H1 (cell line): ENCODE measurements around the gene ASTN2. TPM values are rescaled to one million over a fixed set of nuclear protein-coding genes. Genes with fewer than 3 reads are reported as not detected.

Experiments used
- CTCF ChIA-PET: fragments of 300-600 bp; sonication (Branson Sonifier 250); formaldehyde crosslinking; loops from one replicate; lab custom pipeline; 2021; ENCODE audit not compliant: partially characterized antibody; lab: Charles Lee
- POLR2A ChIA-PET: fragments of 300-600 bp; sonication (Branson Sonifier 250); formaldehyde crosslinking; loops from one replicate; lab custom pipeline; 2021; ENCODE audit warnings: inconsistent platforms; ENCODE audit not compliant: partially characterized antibody; lab: Charles Lee
- DNase-seq, 2 experiments: peaks; one replicate each; pipeline versions ENCODE4 v3.0.0 to v3.0.0-alpha.2; 2010 to 2022; ENCODE audit warnings: low spot score in 2 of 2, low read depth in 1 of 2, mixed read lengths in 1 of 2
- FAIRE-seq: peaks from 2 replicates; lab custom pipeline; 2011; peaks lifted over from hg19 to GRCh38; lab: Jason Lieb, UNC
- H2AFZ ChIP-seq: 2 replicates; pipeline ENCODE4 v1.8.1; 2012; ENCODE audit warnings: low read length, inconsistent platforms
- H2AK5ac ChIP-seq: 2 replicates; pipeline ENCODE4 v1.6.1; 2013; ENCODE audit warnings: low read depth, low read length
- H2BK120ac ChIP-seq: replicated peaks from 2 replicates; pipeline ENCODE3; 2013; ENCODE audit warnings: low read depth, low read length, inconsistent platforms
- H2BK12ac ChIP-seq: 2 replicates; pipeline ENCODE4 v1.6.1; 2013; ENCODE audit warnings: low read depth, low read length
- H2BK15ac ChIP-seq: 2 replicates; pipeline ENCODE4 v1.6.1; 2013; ENCODE audit warnings: low read length
- H2BK20ac ChIP-seq: 2 replicates; pipeline ENCODE4 v1.6.1; 2013; ENCODE audit warnings: low read length
- H2BK5ac ChIP-seq: 2 replicates; pipeline ENCODE4 v1.6.1; 2013; ENCODE audit warnings: low read depth, low read length
- H3K14ac ChIP-seq: 2 replicates; pipeline ENCODE4 v1.6.1; 2013; ENCODE audit warnings: inconsistent platforms; ENCODE audit not compliant: insufficient read length
- H3K18ac ChIP-seq: 2 replicates; pipeline ENCODE4 v1.6.1; 2013; ENCODE audit warnings: low read length; ENCODE audit errors: extremely low read depth
- H3K23ac ChIP-seq: 2 replicates; pipeline ENCODE4 v1.6.1; 2013; ENCODE audit warnings: inconsistent platforms; ENCODE audit not compliant: insufficient read length
- H3K23me2 ChIP-seq: 2 replicates; pipeline ENCODE4 v1.6.1; 2013; ENCODE audit warnings: low read depth, low read length
- H3K27ac ChIP-seq: 2 replicates; pipeline ENCODE4 v1.6.1; 2011; ENCODE audit warnings: low read depth, low read length, inconsistent platforms
- H3K27me3 ChIP-seq, 4 experiments: replicated peaks in 1 of 4; 1 replicate in 1 of 4; 2 replicates in 3 of 4; pipeline versions ENCODE4 v1.6.1 to v1.8.1; 2011 to 2013; ENCODE audit warnings: low read length in 3 of 4, mild to moderate bottlenecking in 3 of 4, inconsistent platforms in 2 of 4, mixed read lengths in 2 of 4, moderate library complexity in 1 of 4; ENCODE audit not compliant: control insufficient read depth in 3 of 4, insufficient read depth in 3 of 4; ENCODE audit errors: extremely low read depth in 1 of 4
- H3K36me3 ChIP-seq, 4 experiments: 2 replicates each; pipeline versions ENCODE4 v1.6.1 to v1.8.1; 2011 to 2013; ENCODE audit warnings: mild to moderate bottlenecking in 4 of 4, low read length in 3 of 4, moderate library complexity in 2 of 4, control low read depth in 1 of 4, inconsistent platforms in 1 of 4; ENCODE audit not compliant: insufficient read depth in 4 of 4, control insufficient read depth in 2 of 4
- H3K4ac ChIP-seq: replicated peaks from 2 replicates; pipeline ENCODE3; 2013; ENCODE audit warnings: low read length, low read depth, mixed read lengths, inconsistent platforms; ENCODE audit not compliant: insufficient read length
- H3K4me1 ChIP-seq, 4 experiments: replicated peaks in 1 of 4; 1 replicate in 1 of 4; 2 replicates in 3 of 4; pipeline versions ENCODE4 v1.6.1 to v1.8.1; 2011 to 2013; ENCODE audit warnings: low read length in 3 of 4, inconsistent platforms in 2 of 4, mixed read lengths in 1 of 4; ENCODE audit not compliant: insufficient read depth in 4 of 4, control insufficient read depth in 3 of 4
- H3K4me2 ChIP-seq, 2 experiments: 2 replicates each; pipeline versions ENCODE4 v1.6.1 to v1.8.1; 2011 to 2013; ENCODE audit warnings: low read depth in 2 of 2, low read length in 2 of 2, control low read depth in 1 of 2, inconsistent platforms in 1 of 2, mild to moderate bottlenecking in 1 of 2; ENCODE audit not compliant: insufficient read depth in 1 of 2
- H3K4me3 ChIP-seq, 4 experiments: fragments of 200-600, 300-600 bp in 1 of 4; sonication (generic), shearing (Covaris generic), sonication (Bioruptor Twin) in 1 of 4; 2 replicates each; pipeline versions ENCODE4 v1.5.1 to v1.8.1; 2011 to 2016; ENCODE audit warnings: low read length in 4 of 4, low read depth in 3 of 4, control low read depth in 2 of 4, inconsistent platforms in 2 of 4, mild to moderate bottlenecking in 2 of 4, mixed read lengths in 1 of 4, moderate library complexity in 1 of 4; ENCODE audit not compliant: insufficient read depth in 2 of 4; ENCODE audit errors: extremely low read depth in 1 of 4
- H3K56ac ChIP-seq: replicated peaks from 2 replicates; pipeline ENCODE3; 2013; ENCODE audit warnings: low read depth, mild to moderate bottlenecking, mixed read lengths, low read length, inconsistent platforms; ENCODE audit not compliant: insufficient read length
- H3K79me1 ChIP-seq: 2 replicates; pipeline ENCODE4 v1.6.1; 2013; ENCODE audit warnings: low read depth, low read length, control low read depth
- H3K79me2 ChIP-seq, 2 experiments: 2 replicates each; pipeline versions ENCODE4 v1.6.1 to v1.8.1; 2012 to 2013; ENCODE audit warnings: low read length in 2 of 2, mild to moderate bottlenecking in 2 of 2, inconsistent platforms in 1 of 2; ENCODE audit not compliant: insufficient read depth in 2 of 2, control insufficient read depth in 1 of 2
- H3K9ac ChIP-seq, 4 experiments: replicated peaks in 1 of 4; 1 replicate in 1 of 4; 2 replicates in 3 of 4; pipeline versions ENCODE4 v1.6.1 to v1.8.1; 2011 to 2013; ENCODE audit warnings: low read depth in 3 of 4, low read length in 3 of 4, control low read depth in 2 of 4, mild to moderate bottlenecking in 2 of 4, moderate library complexity in 2 of 4, inconsistent platforms in 1 of 4; ENCODE audit errors: extremely low read depth in 1 of 4
- H3K9me3 ChIP-seq, 2 experiments: 2 replicates each; pipeline versions ENCODE4 v1.6.1 to v1.8.1; 2012 to 2013; ENCODE audit warnings: mild to moderate bottlenecking in 2 of 2, moderate library complexity in 2 of 2, control low read depth in 1 of 2, inconsistent platforms in 1 of 2, low read depth in 1 of 2, low read length in 1 of 2, mixed read lengths in 1 of 2; ENCODE audit not compliant: insufficient read depth in 2 of 2
- H4K20me1 ChIP-seq, 2 experiments: replicated peaks in 1 of 2; 2 replicates each; pipeline versions ENCODE3 to v1.8.1; 2011 to 2013; ENCODE audit warnings: inconsistent platforms in 2 of 2, low read length in 2 of 2, mild to moderate bottlenecking in 1 of 2; ENCODE audit not compliant: insufficient read depth in 2 of 2, control insufficient read depth in 1 of 2
- H4K5ac ChIP-seq: 2 replicates; pipeline ENCODE4 v1.6.1; 2013; ENCODE audit warnings: low read length, low read depth, mixed read lengths, inconsistent platforms; ENCODE audit not compliant: insufficient read length
- H4K8ac ChIP-seq: 2 replicates; pipeline ENCODE4 v1.8.0; 2013; ENCODE audit warnings: mild to moderate bottlenecking, moderate library complexity, low read length, inconsistent platforms; ENCODE audit not compliant: insufficient read depth; ENCODE audit errors: extremely low read depth
- H4K91ac ChIP-seq: replicated peaks from 2 replicates; pipeline ENCODE3; 2013; ENCODE audit warnings: low read length, mixed read lengths, inconsistent platforms; ENCODE audit not compliant: insufficient read length
- BRCA1 ChIP-seq: IDR thresholded peaks from 2 replicates; pipeline ENCODE4 v1.6.1; 2012; ENCODE audit warnings: low read depth, low read length, improper control_type of control experiment
- CHD2 ChIP-seq: IDR thresholded peaks from 2 replicates; pipeline ENCODE4 v1.6.1; 2012; ENCODE audit warnings: low read length, improper control_type of control experiment
- CREB1 ChIP-seq: IDR thresholded peaks from 2 replicates; pipeline ENCODE4 v1.6.1; 2012; ENCODE audit warnings: inconsistent platforms
- EP300 ChIP-seq, 2 experiments: IDR thresholded peaks; 1 replicate in 1 of 2; 2 replicates in 1 of 2; pipeline ENCODE4 v1.6.1; 2011 to 2012; ENCODE audit warnings: low read depth in 2 of 2, low read length in 2 of 2, mild to moderate bottlenecking in 2 of 2, borderline replicate concordance in 1 of 2, inconsistent platforms in 1 of 2, moderate library complexity in 1 of 2
- GABPA ChIP-seq: IDR thresholded peaks from 2 replicates; pipeline ENCODE4 v1.6.1; 2011; ENCODE audit warnings: mild to moderate bottlenecking, low read length, moderate library complexity, borderline replicate concordance; ENCODE audit not compliant: insufficient read depth
- HDAC6 ChIP-seq: IDR thresholded peaks from one replicate; pipeline ENCODE4 v1.7.1; 2012; ENCODE audit warnings: low read depth, mild to moderate bottlenecking, inconsistent platforms, low read length, moderate library complexity
- MAX ChIP-seq: IDR thresholded peaks from 2 replicates; pipeline ENCODE4 v1.6.1; 2012; ENCODE audit warnings: inconsistent platforms
- NANOG ChIP-seq: IDR thresholded peaks from 2 replicates; pipeline ENCODE4 v1.6.1; 2011; ENCODE audit warnings: low read length, low read depth, mild to moderate bottlenecking, inconsistent platforms; ENCODE audit not compliant: insufficient read depth, poor library complexity, severe bottlenecking
- SIRT6 ChIP-seq: IDR thresholded peaks from one replicate; pipeline ENCODE4 v1.7.1; 2012; ENCODE audit warnings: low read length, inconsistent platforms
- TAF1 ChIP-seq: IDR thresholded peaks from 2 replicates; pipeline ENCODE4 v1.6.1; 2011; ENCODE audit warnings: mild to moderate bottlenecking, low read depth, low read length
- TCF12 ChIP-seq: IDR thresholded peaks from 2 replicates; pipeline ENCODE4 v1.6.1; 2011; ENCODE audit warnings: low read depth, mild to moderate bottlenecking, low read length
- TEAD4 ChIP-seq: IDR thresholded peaks from 2 replicates; pipeline ENCODE4 v1.6.1; 2012; ENCODE audit warnings: low read depth, low read length, inconsistent platforms, mixed read lengths
- ZNF274 ChIP-seq: IDR thresholded peaks from 2 replicates; pipeline ENCODE4 v1.7.0; 2012; ENCODE audit warnings: low read length, borderline replicate concordance; ENCODE audit errors: extremely low read depth
- WGBS, 2 experiments: shearing (Covaris generic) in 1 of 2; methylation state at CpG; one replicate each; pipeline versions ENCODE4 v1.1.6 to v1.1.7; 2013 to 2015; ENCODE audit warnings: low lambda C conversion rate in 2 of 2, mixed read lengths in 2 of 2, inconsistent platforms in 1 of 2, low coverage in 1 of 2, missing lambda C conversion rate in 1 of 2; ENCODE audit not compliant: insufficient replicate concordance in 2 of 2, insufficient coverage in 1 of 2, insufficient read length in 1 of 2; ENCODE audit errors: extremely low coverage in 1 of 2, missing lambda C conversion rate in 1 of 2; 5-methylcytosine and 5-hydroxymethylcytosine counted together
- polyA plus RNA-seq, 7 experiments: library from polyadenylated mRNA; depleted of rRNA in 3 of 7; stranded (reverse) in 5 of 7; unstranded in 2 of 7; fragments of >200 nt in 5 of 7; fragments of 200-250 nt in 2 of 7; gene quantifications; 1 replicate in 5 of 7; 2 replicates in 1 of 7; 4 replicates in 1 of 7; pipeline versions ENCODE4 v1.2.1 to v1.2.3, GENCODE V29; 2011 to 2013; ENCODE audit warnings: missing spikeins in 2 of 7, mixed read lengths in 2 of 7
- total RNA-seq: library from RNA; stranded (reverse); fragmentation: NEBNext Ultra II Directional; extraction: Animal tissue kit (Norgen Biotek cat#: 25700); gene quantifications from 2 replicates; pipeline ENCODE4 v1.2.1, GENCODE V29; 2021

Gene ASTN2
- total and polyA plus RNA-seq, 2 of the 8 experiments (the other 6 are each of a cell fraction or from before 2014, with no cell fraction given) = 8.2 to 13.7 TPM

- Histone ChIP-seq H3K27me3 (no peaks in the 10 kb centered on the region), H3K4ac (no peak overlapping the region), H3K9me3 (peaks cover 15 to 21% of the 10 kb centered on the region in 2 experiments; a peak in 3 of 4 replicates), H2BK20ac (no peak overlapping the region), H3K9ac (no peak overlapping the region), H3K27ac (no peak overlapping the region), H4K20me1 (no peaks in the 10 kb centered on the region), H4K8ac (no peak overlapping the region), H3K4me2 (no peak overlapping the region), H4K91ac (no peak overlapping the region), H3K4me1 (no peaks in the 10 kb centered on the region), H3K23me2 (no peaks in the 10 kb centered on the region), H3K56ac (no peak overlapping the region), H2BK120ac (no peak overlapping the region), H3K23ac (no peak overlapping the region), H4K5ac (no peak overlapping the region), H2AK5ac (no peak overlapping the region), H3K36me3 (peaks cover 0 to 4% (median 1%) of the 10 kb centered on the region in 4 experiments; a peak in 2 of 8 replicates), H3K14ac (no peak overlapping the region), H3K79me2 (no peaks in the 10 kb centered on the region), H3K18ac (no peak overlapping the region), H2BK15ac (no peak overlapping the region), H3K4me3 (no peak overlapping the region), H3K79me1 (no peaks in the 10 kb centered on the region), H2AFZ (no peak overlapping the region), H2BK12ac (no peak overlapping the region), H2BK5ac (no peak overlapping the region)
- DNase-seq (no peak), FAIRE-seq (no peak)
- no peak for TF ChIP-seq BRCA1
- TF ChIP-seq CREB1 = no peak
- no peak for TF ChIP-seq TEAD4
- no peak for TF ChIP-seq HDAC6
- no peak for TF ChIP-seq TAF1
- TF ChIP-seq GABPA = no peak
- no peak for TF ChIP-seq NANOG
- TF ChIP-seq ZNF274 = no peak
- TF ChIP-seq CHD2 = no peak
- no peak for TF ChIP-seq MAX
- TF ChIP-seq SIRT6 = no peak
- no peak for TF ChIP-seq TCF12
- TF ChIP-seq EP300 (IDR thresholded peaks at IDR 0.05; ENCODE audit: borderline replicate concordance in 1 of 2, low read depth in 2 of 2, low read length in 2 of 2) = no peak
- WGBS, 2 experiments = 94% methylated on average over 4 of the region's 4 CpGs; no CpG with 5 or more reads in 1 of the 2 experiments
- ChIA-PET POLR2A (no interaction called here), CTCF (interaction anchor here (0.6 to 3.8 kb wide), 10 partner anchors 11 to 1501 kb away, joined by 3 to 16 read pairs (median 3); no protein-coding TSS in a partner anchor)
These were observed 745.7 kb downstream of the ASTN2 start for GRCh38 chr9:116668970-116669695.
